Activated effector memory CD4-positive, alpha-beta T cell treated with anti-CD3 and anti-CD28 coated beads, Interleukin-2, amount 50 U/mL, for 16 hours (primary cell): ENCODE results near the gene MKRN3.

Experiments used
- DNase-seq: peaks from one replicate; pipeline ENCODE4 v3.0.0-alpha.2; 2020

Gene MKRN3

DNA sequence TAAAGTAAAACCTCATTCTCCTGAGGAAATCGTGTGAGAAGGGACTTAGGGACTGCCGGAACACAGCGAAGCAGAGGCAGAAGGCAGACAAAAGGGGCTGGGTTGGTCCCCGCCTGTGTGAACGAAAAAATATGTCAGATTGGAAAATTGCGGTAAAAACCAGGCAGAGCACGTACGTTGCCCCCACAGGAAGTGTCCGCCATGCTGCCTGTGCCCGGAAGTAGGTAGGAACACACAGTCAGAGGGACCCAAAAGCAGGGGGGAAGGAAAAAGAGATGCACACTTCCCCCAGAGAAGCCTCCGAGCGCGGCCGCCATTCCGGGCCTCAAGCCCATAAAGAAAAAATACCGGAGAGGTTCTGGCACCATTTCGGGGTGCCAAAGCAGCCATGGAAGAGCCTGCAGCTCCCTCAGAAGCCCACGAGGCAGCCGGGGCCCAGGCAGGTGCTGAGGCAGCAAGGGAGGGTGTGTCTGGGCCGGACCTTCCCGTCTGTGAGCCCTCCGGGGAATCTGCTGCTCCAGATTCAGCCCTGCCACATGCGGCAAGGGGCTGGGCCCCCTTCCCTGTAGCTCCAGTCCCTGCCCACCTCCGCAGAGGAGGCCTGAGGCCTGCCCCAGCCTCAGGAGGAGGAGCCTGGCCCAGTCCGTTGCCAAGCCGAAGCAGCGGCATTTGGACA is at the start of gene MKRN3:
MKRN3 (plus strand) TSS at position 280 of the 676 bp plus-strand sequence; CDS start at position 389, 109 bp downstream.
- DNase-seq: peak; percentile 79

DNA sequence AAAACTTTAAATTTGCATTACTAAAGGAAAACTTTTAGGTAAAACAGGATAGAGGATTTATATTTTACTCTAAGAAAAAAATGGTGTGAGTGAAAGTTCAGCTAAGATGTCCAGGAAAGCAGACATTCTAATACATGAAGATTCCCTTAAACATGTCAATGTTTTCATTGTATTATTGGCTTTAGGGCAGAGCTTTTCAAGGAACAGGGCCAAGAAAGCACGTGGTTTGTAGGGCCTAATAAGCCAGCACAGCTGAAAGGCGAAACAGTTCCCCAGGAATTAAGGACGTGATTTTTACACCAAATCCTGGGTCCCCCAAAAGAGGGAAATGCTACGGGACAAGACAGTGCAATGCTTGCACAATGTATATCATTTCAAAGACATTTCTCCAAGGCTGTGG is 48.6 kb upstream of the MKRN3 start:
- no peak for DNase-seq

DNA sequence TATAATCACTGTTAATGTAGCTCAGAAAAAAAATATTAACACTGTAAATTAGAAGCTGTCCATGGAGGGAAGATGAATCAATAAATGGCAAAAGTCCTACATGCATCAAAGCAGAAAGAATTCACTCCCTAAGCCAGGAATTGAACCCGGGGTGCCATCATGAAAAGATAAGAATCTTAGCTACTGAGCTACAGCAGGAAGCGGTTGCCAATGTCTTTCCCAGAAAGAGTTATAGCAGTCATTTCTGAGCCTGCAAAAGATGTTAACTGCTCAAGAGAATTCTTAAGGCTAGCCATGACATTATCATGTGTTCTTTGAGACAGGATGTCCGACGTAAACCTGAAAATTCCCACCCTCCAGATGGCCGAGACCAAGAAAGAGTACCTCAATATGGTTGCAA is 47.4 kb upstream of the MKRN3 start:
- DNase-seq: no peak

DNA sequence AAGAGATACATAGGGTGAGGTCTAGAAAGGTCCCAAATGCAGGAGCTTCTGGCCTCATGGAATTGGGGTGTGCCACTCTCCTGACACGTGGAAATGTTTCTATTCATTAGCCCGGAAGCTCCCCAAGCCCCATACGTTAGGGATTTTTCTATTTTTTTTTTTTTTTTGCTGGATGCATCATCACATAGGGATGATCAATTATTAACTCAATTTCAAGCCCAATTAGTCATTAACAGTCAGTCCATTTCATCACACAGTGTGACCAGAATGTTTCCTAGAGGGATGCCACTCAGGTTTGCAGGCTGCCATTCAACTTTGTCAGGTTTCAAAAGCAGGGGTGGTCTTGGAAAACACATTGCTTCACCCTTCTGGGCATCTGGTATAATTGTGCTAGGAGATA is 40.7 kb upstream of the MKRN3 start:
- DNase-seq: no peak

DNA sequence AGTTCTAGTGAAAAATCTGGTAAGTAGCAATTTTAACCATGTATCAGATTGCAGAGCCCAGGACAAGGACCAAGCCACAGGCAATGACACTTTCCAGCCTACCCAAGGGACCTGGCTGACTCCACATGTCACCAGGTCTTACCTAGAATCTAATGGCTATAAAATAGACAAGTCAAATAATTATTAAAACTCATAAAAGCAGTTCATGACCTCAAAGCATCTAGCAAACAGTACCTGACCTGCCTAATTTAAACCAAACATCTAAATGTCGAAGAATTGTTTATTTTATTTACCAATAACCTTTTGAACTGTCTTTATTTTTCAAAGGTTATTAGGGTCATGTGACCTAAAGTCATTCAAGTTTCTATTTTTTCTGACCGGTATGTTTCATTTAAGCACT is 35.6 kb upstream of the MKRN3 start:
- DNase-seq: no peak

DNA sequence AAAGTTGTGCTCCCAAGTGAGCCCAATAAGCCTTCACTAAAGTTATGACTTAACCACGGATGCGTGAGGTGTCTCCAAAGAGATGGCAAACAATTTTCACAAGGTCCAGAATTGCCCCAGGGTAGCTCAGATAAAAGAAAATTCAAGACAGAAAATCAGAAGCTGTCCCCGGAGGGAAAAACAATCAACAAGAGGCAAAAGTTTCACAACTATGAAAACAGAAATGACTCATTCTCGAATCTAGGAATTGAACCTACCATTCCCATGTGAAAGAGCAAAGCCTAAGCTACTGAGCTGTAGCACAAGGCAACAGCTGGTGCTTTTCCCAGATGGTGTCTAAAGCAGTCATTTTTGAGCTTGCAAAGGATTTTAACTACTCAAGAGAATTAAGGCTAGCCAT is 33.5 kb upstream of the MKRN3 start:
- no peak for DNase-seq

DNA sequence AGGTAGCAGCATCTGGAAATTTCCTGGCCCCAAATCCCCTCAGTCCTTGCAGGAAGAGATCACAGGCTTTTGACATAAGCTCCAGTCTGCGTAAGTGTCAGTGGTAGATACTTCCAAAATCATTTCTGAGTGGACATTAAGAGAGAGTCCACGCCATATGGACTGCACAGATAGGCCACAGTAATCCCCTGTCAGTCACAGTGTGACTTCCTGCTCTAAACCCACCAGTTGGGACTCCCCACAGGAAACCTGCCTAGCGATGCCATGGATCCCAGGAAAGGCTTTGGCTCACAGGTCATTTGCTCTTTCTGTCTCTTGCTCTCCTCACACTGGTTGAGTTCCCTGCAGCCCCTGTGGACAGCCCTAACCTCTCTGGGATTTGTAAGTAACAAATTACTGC is 28.8 kb upstream of the MKRN3 start:
- DNase-seq: no peak

DNA sequence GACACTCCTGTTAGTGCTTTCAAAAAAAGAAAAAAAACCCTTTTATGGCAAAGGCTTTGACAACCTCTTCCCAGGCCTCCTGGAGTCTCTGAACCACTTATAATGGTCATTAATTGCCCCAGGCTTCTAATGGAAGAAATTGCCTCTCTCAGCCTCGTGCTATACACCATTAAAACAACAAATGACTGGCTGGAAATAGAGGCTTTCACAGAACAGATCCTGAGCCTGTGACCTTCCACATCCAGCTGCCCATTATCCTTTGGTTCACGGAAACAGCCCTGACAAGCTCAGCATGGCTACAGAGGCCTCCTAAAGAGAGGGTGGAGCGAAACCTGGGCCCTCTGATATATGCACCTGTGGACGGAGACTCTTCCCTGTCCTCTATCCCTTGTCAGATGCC is 26.8 kb upstream of the MKRN3 start:
- DNase-seq: no peak

DNA sequence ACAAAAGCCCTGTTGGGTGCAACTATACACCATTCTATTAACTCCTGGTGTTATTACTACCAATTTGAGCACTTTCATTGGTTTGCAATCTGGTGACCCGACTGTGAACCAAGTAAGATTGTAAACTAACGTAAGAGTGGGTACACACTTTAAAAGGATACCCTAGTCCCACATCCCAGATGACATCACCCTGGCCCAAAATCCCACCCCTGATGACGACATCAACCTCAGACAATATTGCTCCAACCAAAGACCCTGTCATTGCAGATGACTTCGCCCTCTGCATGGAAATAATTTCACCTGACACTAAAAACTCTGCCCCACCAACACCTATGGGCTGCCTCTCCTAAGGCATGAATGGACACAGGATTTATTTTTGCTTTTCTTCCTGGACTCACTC is 25.6 kb upstream of the MKRN3 start:
- no peak for DNase-seq

DNA sequence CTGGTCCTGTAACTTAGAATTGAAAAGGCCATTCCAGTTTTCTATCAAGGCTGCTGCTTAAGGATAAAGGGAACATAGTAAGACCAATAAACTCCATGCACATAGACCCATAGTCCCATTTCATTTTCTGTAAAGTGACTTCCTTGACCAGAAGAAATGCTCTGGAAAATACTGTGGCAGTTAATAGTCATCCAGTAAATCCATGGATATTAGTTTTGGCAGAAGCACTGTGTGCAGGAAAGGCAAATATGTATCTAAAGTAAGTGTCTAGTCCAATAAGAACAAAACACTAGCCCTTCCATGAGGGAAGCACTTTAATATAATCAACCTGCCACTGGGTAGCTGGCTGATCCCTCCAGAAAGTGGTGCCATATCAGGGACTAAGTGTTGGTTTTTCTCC is 19.3 kb upstream of the MKRN3 start:
- DNase-seq: no peak

DNA sequence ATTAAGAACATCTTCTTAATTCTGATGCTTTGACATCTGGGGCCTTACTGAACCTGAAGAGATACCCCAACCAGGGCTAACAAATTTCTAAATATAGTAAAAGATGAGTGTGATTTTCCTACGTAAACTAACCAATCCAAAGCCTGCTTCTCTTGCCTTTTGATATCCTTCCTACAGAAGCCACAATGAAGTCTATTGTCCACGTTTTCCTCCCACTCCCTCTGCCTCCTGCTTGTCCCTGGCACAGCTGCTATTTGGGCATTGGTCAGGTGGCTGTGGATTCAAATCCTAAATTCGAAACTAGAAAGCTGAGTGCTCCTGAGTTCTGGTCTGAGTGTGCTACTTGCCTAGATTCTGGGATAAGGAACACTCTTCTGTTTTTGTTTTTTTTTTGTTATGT is 17.4 kb upstream of the MKRN3 start:
- DNase-seq: no peak

DNA sequence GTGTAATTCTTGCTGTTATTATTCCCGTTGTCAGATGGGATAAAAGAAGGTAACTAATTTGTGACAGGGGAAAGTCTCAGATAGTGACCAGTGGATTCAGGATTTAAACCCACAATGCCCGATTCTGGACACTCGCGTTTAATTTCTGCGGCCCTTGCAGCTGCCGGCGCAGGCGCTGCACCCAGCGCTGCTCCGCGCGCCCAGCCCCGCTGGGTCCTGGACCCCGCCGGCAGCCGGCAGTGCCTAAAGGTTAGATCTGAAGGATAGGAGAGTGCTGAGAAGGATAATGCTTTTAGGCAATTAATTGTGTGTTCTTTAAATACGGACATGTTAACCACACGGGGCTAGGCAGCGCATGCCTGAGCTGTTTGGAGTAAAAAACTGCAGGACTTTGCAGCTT is 3.6 kb upstream of the MKRN3 start:
- DNase-seq: no peak

DNA sequence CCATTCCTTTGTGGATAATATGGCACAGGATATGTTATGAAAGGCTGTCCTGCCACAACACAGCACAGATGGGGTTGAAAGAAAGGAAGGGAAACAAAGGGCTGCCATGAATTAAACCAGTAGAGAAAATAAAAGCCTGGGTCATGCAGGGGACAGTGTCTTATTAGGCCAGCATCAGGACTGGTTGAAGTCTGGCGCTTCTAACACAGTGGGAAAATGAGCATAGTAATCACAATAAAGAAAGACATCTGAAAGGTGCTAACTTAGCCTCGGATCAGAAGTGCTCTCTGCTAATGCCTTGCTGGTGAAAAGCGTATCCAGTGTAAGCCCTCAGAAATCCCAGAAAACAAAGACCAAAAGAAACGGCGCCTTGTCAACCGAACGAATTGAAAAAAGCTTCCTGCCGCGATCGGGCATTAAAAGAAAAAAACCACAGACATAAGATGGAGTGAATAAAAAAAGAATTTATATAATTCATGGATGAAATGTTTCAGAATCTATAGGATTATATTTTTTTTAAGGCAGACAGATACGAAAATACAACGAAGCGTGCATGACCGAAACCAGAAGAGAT is 566 bp upstream of the MKRN3 start:
- no peak for DNase-seq

DNA sequence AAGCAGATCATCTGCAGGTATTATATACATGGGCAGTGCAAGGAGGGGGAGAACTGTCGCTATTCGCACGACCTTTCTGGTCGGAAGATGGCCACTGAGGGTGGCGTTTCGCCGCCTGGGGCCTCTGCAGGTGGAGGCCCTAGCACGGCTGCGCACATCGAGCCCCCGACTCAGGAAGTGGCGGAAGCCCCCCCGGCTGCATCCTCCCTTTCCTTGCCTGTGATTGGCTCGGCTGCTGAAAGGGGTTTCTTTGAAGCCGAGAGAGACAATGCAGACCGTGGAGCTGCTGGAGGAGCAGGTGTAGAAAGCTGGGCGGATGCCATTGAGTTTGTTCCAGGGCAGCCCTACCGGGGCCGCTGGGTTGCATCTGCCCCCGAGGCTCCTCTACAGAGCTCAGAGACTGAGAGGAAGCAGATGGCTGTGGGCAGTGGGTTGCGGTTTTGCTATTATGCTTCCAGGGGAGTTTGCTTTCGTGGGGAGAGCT is 639 bp downstream of the MKRN3 start:
- DNase-seq: peak; percentile 78

DNA sequence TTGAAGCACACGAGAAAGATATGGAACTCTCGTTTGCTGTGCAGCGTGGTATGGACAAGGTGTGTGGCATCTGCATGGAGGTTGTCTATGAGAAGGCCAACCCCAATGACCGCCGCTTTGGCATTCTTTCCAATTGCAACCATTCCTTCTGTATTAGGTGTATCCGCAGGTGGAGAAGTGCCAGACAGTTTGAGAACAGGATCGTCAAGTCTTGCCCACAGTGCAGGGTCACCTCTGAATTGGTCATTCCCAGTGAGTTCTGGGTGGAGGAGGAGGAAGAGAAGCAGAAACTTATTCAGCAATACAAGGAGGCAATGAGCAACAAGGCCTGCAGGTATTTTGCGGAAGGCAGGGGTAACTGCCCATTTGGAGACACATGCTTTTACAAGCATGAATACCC is 1.2 kb downstream of the MKRN3 start:
- no peak for DNase-seq

DNA sequence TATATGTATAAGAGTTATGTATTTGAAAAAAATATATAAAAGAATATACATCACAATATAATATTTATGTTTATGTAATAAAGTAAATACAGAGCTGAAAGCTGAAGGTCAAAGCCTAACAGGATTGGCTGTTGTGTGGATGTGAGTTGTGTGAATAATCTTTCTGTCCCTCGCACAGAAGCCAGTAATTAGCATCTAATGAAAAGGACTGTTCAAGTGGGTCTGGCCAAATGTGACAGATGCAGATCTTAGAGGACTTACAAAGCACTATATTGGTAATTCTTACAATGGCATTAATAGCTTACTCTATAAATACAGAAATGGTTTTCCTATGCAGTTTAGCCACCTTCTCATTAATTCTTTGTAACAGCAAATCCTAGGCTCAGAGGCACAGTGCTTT is 2.4 kb downstream of the MKRN3 start:
- no peak for DNase-seq

DNA sequence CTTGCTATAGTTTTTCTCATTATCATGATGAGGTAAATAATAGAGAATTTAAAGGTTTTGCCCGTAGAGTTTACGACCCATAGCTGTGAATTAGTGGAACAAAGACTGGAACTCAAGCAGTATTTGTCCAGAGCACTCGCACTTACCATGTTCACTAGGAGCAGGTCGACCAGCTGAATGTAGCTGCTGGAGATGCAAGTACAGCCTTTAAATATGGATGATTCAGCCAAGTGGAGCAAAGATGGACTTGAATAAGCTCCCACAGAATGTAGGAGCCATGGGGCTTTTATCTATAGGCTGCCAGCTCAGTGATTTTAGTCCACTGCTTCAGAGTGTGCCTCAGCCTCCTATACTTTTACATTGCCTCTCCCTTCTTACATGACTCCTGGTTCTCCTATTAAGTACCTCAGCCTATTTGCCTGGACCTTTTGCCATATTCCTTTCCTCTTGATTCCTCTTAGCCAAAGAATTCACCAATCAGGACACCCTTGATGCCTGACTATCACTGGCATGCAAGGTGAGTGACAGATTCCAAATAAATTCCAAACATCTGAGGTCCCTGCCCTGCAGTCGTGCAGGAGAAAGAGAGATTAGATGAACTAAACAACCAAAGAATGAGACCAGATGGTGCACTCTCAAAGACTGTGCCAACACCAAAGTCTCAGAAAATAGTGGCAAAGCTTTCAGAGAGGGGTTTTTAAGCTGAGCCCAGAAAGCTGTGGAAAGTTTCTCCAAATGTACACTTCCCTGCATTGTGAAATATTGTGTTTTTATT is 3.9 kb downstream of the MKRN3 start:
- DNase-seq: no peak

DNA sequence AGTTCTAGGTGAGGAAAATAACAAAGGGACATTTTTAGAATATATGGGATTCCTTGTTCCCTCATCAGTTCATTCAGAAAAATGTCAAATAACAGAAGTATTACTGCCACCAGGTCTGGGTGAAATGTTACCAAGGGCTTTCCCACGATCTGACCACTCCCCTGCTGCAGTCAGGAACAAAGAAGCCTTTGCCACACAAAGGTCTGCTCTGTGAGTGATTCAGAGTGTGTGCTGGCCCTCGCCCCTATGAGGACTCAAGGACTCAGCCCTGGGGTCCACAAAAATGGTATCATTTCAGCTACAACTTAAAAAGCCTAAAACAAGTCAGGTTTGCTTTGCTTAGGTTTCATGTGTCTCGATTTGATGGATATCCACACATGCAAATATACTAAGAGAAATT is 5.0 kb downstream of the MKRN3 start:
- no peak for DNase-seq

DNA sequence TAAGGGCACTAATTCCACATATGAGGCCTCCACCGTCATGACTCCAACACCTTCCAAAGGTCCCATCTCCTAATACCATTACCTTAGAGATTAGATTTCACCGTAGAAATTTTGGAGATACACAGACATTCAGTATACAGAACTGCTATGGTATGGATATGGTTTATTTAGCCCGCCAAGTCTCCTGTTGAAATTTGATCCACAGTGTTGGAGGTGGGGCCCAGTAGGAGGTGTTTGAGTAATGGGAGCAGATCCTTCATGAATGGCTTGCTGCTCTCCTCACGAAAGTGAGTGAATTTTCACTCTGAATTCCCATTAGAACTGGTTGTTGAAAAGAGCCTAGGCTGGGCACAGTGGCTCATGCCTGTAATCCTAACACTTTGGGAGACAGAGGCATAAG is 7.4 kb downstream of the MKRN3 start:
- no peak for DNase-seq

DNA sequence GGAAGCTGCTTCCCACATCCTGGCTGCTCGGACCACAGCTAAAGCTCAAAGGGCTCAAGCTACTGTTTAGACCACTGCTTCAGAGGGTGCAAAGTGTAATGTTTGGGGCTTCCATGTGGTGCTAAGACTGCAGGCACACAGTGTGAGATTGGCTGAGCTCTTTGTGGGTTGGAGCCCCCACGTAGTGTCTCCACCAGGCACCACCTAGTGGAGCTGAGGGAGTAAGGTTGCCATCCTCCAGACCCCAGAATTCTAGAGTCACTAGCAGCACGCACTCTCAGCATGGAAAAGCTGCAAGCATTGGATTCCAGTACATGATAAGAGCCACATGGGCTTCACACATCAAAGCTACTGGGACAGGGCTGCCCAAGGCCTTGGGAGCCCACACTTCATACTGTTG is 9.3 kb downstream of the MKRN3 start:
- DNase-seq: no peak

DNA sequence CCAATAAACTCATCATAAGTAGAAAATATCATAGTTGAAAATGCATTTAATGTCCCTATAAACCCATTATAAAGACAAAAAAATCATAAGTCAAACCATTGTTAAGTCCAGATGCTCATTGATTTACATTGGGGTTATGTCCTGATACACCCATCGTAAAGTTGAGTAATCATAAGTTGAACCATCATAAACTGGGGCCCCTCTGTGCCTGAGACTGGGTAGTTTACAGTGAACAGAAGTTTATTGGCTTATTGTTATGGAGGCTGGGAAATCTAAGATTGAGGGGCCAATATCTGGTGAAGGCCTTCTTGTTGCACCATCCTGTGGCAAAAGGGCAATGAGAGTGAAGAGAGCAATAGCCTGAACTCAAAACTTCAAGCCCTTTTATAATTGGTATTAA is 10.6 kb downstream of the MKRN3 start:
- no peak for DNase-seq

DNA sequence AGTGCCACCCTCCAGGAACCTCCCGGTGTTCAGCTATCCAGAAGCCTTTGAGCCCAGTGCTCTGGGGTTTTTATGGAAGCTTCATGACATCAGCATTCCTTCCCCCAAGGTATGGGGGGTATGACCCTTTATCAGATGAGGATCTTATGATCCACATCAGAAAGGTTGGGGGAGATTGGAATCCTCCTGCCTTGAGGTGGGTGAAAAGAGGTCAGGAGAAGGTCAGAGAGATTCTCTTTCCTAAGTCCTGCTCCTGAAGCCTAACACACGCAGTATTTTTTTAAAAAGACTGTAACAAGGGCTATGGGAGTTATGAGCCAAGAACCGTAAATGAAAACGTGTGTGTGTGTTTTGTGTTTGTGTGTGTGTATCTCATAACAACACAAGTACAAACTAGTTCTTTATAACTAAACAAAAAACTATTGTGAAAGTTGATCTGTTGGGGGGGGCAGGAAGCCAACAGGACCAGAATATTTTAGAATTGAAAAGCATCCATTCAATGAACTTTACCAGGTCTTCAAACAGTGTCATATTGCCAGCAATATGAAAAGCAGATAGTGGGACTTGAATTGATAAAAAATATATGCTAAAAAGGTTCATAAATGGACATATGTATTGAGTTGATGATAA is 13.2 kb downstream of the MKRN3 start:
- DNase-seq: no peak

DNA sequence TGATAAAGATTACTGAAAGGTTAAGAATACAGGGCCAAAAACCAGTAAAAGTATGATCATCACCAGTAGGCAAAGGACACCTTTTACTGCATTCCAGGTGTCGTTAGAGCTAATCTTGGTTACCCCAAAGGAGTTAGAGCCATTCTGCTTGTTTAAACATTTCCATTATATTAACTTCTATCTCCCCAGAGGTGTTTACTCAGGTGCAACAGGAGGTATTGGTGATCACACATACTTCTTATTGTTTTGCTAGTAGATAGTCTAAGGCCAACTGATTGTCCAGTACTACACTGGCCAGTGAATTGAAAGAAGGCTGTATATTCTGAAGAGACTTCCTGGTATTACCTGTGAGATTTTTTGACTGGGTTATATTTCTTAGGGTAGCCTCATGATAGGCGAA is 22.8 kb downstream of the MKRN3 start:
- DNase-seq: no peak

DNA sequence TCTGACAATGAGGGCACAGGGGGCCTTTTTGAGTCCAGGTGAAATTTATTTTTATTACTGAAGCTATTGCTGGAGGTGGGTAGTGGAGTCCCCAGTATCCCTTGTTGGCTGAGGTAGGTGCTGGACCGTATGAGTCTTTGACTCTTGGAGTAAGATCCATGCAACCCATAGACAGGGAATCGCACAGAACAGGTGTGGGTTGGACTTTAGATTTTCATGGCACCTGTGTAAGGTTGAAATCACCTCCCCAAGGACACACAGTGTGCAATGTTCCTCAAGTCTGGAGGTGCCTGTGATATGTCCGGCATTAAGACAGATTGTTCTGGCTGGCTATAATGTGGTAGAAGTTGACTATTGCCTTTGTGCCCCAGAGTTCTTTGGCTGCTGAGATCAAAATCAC is 23.5 kb downstream of the MKRN3 start:
- no peak for DNase-seq
